GM18861 (cell line): ENCODE data around the gene NOL7.
A peak's percentile ranks its signal among the peaks of the same experiment; 100 is the strongest.

Source experiments
- ATAC-seq: cut with Tn5 transposase; IDR thresholded peaks from one replicate; pipeline ENCODE4 v1.9.1; 2021; ENCODE audit not compliant: unreplicated experiment

NOL7 gene

DNA sequence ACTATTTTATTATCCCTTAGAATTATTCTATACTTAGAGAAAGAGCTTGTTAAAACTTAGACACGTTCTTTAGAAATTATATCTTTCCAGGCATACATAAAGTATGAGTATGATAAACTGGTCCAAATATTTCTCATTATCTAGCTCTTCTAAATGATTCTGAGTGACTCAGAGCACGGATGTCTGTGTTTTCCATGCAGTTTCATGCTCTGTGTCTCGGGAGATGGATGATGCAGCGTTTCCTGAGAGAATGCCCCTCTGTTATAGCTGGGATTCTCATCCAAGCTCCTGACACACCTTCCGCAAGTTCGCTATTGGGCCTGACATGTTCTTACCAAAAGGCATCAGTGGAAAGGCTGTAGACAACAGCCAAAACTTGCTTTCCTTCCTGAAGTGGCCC is 21.4 kb upstream of the NOL7 start:
- no peak for ATAC-seq

GRCh38 chr6:13597073-13597472 is 18.1 kb upstream of the NOL7 start:
- no peak for ATAC-seq

DNA sequence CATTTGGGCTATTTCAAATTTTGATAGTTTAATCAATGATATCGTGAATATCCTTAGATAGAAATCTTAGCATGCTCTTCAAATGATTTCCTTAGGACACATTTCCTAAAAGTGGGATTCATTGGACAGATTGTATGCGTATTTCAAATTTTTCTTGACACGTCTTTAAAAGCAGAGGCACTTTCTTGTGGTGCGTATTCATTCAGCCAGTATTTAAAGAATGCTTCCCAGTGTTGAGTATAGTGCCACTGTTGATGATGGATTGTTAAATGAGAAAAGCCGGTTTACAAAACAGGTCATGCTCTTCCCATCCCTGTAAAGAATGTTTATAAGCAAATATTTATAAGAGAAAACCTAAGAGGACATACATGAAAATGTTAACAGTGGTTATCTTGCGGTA is 15.1 kb upstream of the NOL7 start:
- no peak for ATAC-seq

DNA sequence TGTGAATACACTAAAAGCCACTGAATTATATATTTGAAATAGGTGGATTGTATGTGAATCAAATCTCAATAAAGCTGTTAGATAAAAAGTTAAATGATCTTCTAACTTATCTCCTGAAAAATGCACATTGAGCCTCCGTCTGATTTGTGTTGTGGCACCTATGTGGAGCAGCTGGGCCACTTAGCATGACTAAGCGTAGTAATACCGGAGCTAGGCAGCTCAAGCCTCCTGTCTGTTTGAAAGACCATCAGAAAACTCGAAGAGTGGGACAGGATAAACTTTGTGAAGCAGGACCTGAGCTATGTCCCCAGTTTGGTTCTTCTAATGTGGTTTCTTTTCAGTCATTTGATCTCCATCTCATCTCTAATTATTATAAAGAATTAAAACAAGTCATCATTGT is 11.0 kb upstream of the NOL7 start:
- no peak for ATAC-seq

DNA sequence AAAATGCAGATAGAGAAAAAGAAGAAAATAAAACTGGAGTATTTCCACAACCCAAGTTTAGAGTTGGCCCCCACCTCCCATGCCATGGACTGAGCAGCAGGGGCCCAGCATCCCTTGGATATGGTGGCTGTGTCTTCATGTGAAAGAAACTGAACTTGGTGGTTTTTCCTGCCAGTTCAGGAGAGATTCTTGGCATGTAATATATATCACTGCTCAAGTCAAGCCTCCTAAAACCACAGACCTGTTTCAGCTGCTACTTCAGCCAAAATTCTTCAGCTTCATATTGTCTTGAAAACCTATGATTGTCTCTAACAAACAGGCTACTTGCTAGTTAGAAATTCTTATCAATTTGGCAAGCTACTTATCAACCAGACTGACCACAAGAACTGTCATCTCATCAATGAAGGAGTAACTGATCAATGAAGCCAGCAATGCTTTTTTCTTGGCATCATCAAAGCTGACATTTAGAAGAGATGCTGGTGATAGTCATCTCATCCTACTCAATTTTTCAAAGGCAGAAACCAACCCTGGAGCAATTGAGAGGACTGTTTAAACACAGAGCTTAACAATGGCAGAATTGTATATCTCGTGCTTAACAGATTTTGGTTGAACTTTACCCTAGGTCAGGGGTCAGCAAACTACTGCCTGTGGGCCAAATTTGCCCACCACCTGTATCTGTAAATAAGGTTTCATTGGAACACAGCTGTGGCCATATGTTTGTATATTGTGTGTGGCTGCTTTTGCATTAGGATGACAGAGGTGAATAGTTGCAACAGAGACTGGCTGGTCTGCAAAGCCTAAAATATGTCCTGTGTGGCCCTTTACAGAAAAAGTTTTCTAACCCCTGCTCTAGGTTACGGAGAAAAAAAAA is 10.4 kb upstream of the NOL7 start:
- ATAC-seq = no peak

DNA sequence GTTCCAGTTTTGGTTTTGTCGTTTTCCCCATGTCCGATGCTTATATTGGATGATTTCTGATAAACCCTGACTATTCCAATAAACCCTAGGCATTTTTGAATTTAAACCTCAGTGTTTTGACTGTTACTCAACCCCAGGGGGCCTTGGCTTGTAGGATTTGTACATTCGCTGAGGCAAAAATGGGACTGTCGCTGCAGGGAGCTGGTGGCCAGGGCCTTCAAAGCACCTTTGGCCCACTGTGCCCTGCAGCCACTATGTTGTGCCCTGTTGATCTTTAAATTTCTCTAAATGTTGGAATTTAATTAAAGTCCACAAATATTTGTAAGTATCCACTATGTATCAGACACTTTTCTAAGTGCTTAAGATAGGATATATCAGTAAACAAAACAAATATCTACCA is 9.5 kb upstream of the NOL7 start:
- ATAC-seq = no peak

- no peak for ATAC-seq
Measured at GRCh38 chr6:13611715-13612114, 3.4 kb upstream of the NOL7 start.

- ATAC-seq = no peak
Measured at GRCh38 chr6:13613029-13613594, 2.0 kb upstream of the NOL7 start.

GRCh38 chr6:13614126-13614925 is 809 bp upstream of the NOL7 start:
- peak; percentile 7 for ATAC-seq

GRCh38 chr6:13615792-13616120 is 621 bp downstream of the NOL7 start:
- ATAC-seq = no peak

- no peak for ATAC-seq
Measured at GRCh38 chr6:13617066-13617465, 1.9 kb downstream of the NOL7 start.

DNA sequence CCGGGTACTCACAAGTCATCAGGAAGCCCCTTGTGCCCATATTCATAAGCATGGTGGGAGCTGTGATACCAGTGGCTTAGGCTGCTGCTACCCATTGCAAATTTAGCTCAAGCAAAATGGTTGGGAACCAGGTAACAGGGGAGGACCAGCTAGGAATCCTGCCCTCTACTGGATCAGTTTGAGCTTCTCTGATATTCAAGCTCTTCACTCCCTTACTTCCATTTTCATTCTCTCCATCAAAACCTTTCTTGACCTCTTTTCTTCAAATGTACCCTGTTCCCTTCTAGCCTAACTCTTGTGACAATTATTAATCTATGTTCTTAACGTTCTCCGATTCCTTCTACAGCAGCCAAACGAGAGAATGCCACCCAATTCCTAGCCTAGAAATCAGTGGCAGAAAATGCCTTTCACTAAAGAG is 9.7 kb downstream of the NOL7 start:
- no peak for ATAC-seq

DNA sequence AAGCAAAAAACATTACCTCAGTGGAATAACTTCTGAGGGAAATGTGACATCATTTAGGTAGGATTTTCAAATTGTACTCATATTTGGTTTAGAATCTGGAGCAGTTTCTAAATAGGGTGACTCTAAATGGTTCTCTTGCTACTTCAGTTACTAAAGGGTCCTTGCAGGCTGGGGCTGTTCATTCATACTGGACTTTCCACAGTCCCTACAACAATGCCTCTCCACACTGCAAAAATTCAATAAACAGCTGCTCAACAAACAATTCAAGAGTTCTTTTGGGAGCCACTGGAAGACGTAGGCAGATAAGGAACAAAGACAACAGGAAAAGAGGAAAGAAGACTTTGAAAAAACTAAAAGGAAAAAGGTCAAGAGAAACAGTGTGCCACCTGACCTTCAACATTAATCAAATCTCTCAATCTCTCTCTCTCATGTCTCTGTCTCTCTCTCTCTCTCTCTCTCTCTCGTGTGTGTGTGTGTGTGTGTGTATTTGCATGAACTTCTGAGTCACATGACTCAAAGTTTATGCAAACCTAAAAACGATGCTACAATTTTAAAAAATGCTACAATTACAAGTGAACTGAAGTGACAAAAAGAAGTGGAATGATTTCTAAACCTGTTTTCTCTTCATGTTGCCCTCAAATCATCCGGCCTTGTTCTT is 14.5 kb downstream of the NOL7 start:
- no peak for ATAC-seq

GRCh38 chr6:13630499-13630898 is 15.4 kb downstream of the NOL7 start:
- ATAC-seq = no peak

- ATAC-seq = no peak
Measured at GRCh38 chr6:13633343-13633742, 18.2 kb downstream of the NOL7 start.

DNA sequence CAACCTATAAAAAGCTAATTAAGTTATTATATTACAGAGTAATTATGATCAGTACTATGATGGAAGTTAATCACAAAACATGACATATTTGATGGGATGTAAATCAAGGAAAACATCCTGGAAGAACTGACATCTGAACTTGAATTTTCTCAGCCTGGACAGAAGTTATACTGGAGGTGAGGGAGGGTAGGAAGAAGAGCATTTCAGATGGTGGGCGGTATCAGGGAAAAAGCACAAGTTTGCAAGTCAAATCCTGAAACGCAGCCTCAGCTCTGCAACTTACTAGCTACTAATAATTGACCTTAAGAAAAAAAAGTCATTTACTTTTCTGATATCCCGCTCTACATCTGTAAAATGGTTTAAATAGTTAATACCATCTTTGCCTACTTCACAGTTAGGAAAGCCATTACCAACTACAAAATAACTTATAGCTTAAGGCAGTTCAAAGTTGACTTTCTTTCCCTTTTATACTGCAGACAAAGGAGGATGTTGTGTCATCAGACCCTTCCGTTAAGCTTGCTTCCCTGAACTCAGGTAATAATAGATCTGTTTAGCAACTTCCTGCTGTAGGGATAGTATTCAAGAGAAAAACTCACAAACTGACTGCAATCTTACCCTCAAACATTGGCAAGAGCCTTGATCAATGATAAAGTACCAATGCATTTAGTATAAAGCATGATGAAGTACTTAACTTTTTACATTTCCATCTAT is 21.0 kb downstream of the NOL7 start:
- ATAC-seq = no peak

GRCh38 chr6:13638014-13638413 is 22.9 kb downstream of the NOL7 start:
- no peak for ATAC-seq

GRCh38 chr6:13638626-13639025 is 23.5 kb downstream of the NOL7 start:
- ATAC-seq = no peak

- no peak for ATAC-seq
Measured at GRCh38 chr6:13641315-13641714, 26.2 kb downstream of the NOL7 start.

DNA sequence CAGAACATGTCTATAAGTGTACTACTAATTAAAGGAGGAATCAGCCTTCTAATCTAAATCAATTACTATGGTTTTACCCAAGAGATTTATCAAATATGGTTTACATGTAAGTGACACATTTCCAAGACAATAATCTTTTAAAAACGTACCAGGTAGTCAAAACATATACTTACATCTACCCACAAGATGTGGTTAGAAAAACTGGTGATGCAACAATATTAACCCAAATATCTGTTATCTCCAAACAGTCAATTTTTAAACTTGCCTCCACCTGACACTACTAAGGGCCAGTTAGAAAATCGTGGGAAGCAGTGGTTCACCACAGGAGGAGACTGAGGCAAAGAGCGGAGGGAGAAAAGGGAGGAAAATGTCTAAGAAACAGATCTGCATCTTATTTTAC is 28.0 kb downstream of the NOL7 start:
- no peak for ATAC-seq

GRCh38 chr6:13648850-13649249 is 33.7 kb downstream of the NOL7 start:
- no peak for ATAC-seq
